IMR-90 (cell line): Measurements from ENCODE around the gene PRKAB1. TPM values are rescaled to one million over a fixed set of nuclear protein-coding genes. Genes with fewer than 3 reads are reported as not detected.

ENCODE experiments used
- ATAC-seq: fragments of 200-7000 bp; cut with Tn5 transposase; 2 replicates; pipeline ENCODE4 v1.9.1; 2020; ENCODE audit warnings: low read depth, mild to moderate bottlenecking, moderate library complexity
- BruUV-seq: library from RNA; stranded (reverse); fragments of 400-500 nt; replicated peaks from 2 replicates; lab custom pipeline; 2021; lab: Mats Ljungman, UMichigan
- CTCF ChIA-PET: fragments of 300-600 bp; formaldehyde crosslinking; extraction: SDS; loops from one replicate; lab custom pipeline; 2021; ENCODE audit warnings: antibody characterized with exemption; lab: Yijun Ruan, JAX
- POLR2A ChIA-PET: fragments of 300-600 bp; sonication (Branson Sonifier 250); formaldehyde crosslinking; loops from one replicate; lab custom pipeline; 2022; ENCODE audit warnings: antibody characterized with exemption; ENCODE audit not compliant: unreplicated experiment; lab: Charles Lee
- DNase-seq: peaks from one replicate; pipeline ENCODE4 v3.0.0; 2013
- H2AFZ ChIP-seq: replicated peaks from 2 replicates; pipeline ENCODE3; 2013; ENCODE audit warnings: low read length, mild to moderate bottlenecking; ENCODE audit not compliant: poor library complexity
- H2AK5ac ChIP-seq: 2 replicates; pipeline ENCODE4 v1.6.1; 2013; ENCODE audit warnings: low read depth, low read length, inconsistent platforms
- H2AK9ac ChIP-seq: replicated peaks from 2 replicates; pipeline ENCODE3; 2013; ENCODE audit warnings: mild to moderate bottlenecking, low read depth, low read length, moderate library complexity; ENCODE audit not compliant: poor library complexity
- H2BK120ac ChIP-seq: 2 replicates; pipeline ENCODE4 v1.6.1; 2013; ENCODE audit warnings: low read depth, low read length, inconsistent platforms
- H2BK15ac ChIP-seq: 3 replicates; pipeline ENCODE4 v1.6.1; 2013; ENCODE audit warnings: low read depth, low read length, inconsistent platforms
- H2BK20ac ChIP-seq: 2 replicates; pipeline ENCODE4 v1.6.1; 2013; ENCODE audit warnings: low read depth, mild to moderate bottlenecking, inconsistent platforms, low read length, moderate library complexity
- H2BK5ac ChIP-seq: 2 replicates; pipeline ENCODE4 v1.6.1; 2013; ENCODE audit warnings: mild to moderate bottlenecking, low read depth, low read length, inconsistent platforms; ENCODE audit not compliant: poor library complexity, severe bottlenecking
- H3K14ac ChIP-seq: replicated peaks from 2 replicates; pipeline ENCODE4 v1.6.1; 2013; ENCODE audit warnings: low read depth, low read length, inconsistent platforms
- H3K18ac ChIP-seq: 2 replicates; pipeline ENCODE4 v1.6.1; 2013; ENCODE audit warnings: low read depth, low read length, control low read depth
- H3K23ac ChIP-seq: 2 replicates; pipeline ENCODE4 v1.6.1; 2013; ENCODE audit warnings: low read depth, low read length, inconsistent platforms
- H3K27ac ChIP-seq: 2 replicates; pipeline ENCODE4 v1.5.1; 2013; ENCODE audit warnings: mild to moderate bottlenecking, control low read depth, low read length; ENCODE audit not compliant: insufficient read depth
- H3K27me3 ChIP-seq: 2 replicates; pipeline ENCODE4 v1.6.1; 2013; ENCODE audit warnings: low read length; ENCODE audit not compliant: control insufficient read depth, insufficient read depth
- H3K36me3 ChIP-seq: 2 replicates; pipeline ENCODE4 v1.6.1; 2013; ENCODE audit warnings: low read length, mixed read lengths; ENCODE audit not compliant: control insufficient read depth, insufficient read depth
- H3K4ac ChIP-seq: 2 replicates; pipeline ENCODE4 v1.6.1; 2013; ENCODE audit warnings: low read depth, low read length, inconsistent platforms
- H3K4me1 ChIP-seq: 2 replicates; pipeline ENCODE4 v1.6.1; 2013; ENCODE audit warnings: low read length, mixed read lengths; ENCODE audit not compliant: control insufficient read depth, insufficient read depth
- H3K4me2 ChIP-seq: 2 replicates; pipeline ENCODE4 v1.6.1; 2013; ENCODE audit warnings: low read depth, mild to moderate bottlenecking, control low read depth, low read length, moderate library complexity
- H3K4me3 ChIP-seq: 2 replicates; pipeline ENCODE4 v1.5.1; 2013; ENCODE audit warnings: low read depth, mild to moderate bottlenecking, control low read depth, low read length, moderate library complexity; ENCODE audit not compliant: insufficient read depth
- H3K56ac ChIP-seq: 2 replicates; pipeline ENCODE4 v1.6.1; 2013; ENCODE audit warnings: low read length, inconsistent platforms; ENCODE audit not compliant: insufficient read depth; ENCODE audit errors: extremely low read depth
- H3K79me1 ChIP-seq, 2 experiments: 2 replicates each; pipeline ENCODE4 v1.6.1; 2013; ENCODE audit warnings: low read length in 2 of 2, inconsistent platforms in 1 of 2, low read depth in 1 of 2
- H3K9ac ChIP-seq: 2 replicates; pipeline ENCODE4 v1.6.1; 2013; ENCODE audit warnings: low read depth, low read length, control low read depth
- H3K9me1 ChIP-seq: 2 replicates; pipeline ENCODE4 v1.6.1; 2013; ENCODE audit warnings: low read length, inconsistent platforms; ENCODE audit not compliant: insufficient read depth
- H3K9me3 ChIP-seq: 2 replicates; pipeline ENCODE4 v1.6.1; 2013; ENCODE audit warnings: low read length; ENCODE audit not compliant: control insufficient read depth, insufficient read depth
- H4K20me1 ChIP-seq: 2 replicates; pipeline ENCODE4 v1.6.1; 2013; ENCODE audit warnings: low read length, inconsistent platforms; ENCODE audit not compliant: insufficient read depth
- H4K5ac ChIP-seq: 2 replicates; pipeline ENCODE4 v1.6.1; 2013; ENCODE audit warnings: mild to moderate bottlenecking, low read depth, low read length, control low read depth
- H4K8ac ChIP-seq, 2 experiments: 2 replicates each; pipeline ENCODE4 v1.6.1; 2013; ENCODE audit warnings: low read depth in 2 of 2, low read length in 2 of 2, control low read depth in 1 of 2, inconsistent platforms in 1 of 2
- H4K91ac ChIP-seq: 2 replicates; pipeline ENCODE4 v1.6.1; 2013; ENCODE audit warnings: low read depth, low read length, inconsistent platforms; ENCODE audit not compliant: insufficient read depth
- RAD21 ChIP-seq: IDR thresholded peaks from 2 replicates; pipeline ENCODE4 v1.6.1; 2012; ENCODE audit warnings: low read length, improper control_type of control experiment
- WGBS, 2 experiments: methylation state at CpG; one replicate each; pipeline versions ENCODE4 v1.1.5 to v1.1.7; 2013; ENCODE audit warnings: missing lambda C conversion rate in 2 of 2; ENCODE audit not compliant: insufficient read length in 1 of 2; ENCODE audit errors: extremely low coverage in 2 of 2; 5-methylcytosine and 5-hydroxymethylcytosine counted together
- dilution Hi-C: fragments of 300-500 bp; cut with HindIII; formaldehyde crosslinking; loops from one replicate; pipeline ENCODE4 v1.14.3; 2018; ENCODE audit warnings: low sequenced_read_pairs; ENCODE audit not compliant: unreplicated experiment
- in situ Hi-C: fragments of 300-500 bp; cut with MboI; formaldehyde crosslinking; loops from 3 replicates; pipeline ENCODE4 v1.14.3; 2019; ENCODE audit warnings: low sequenced_read_pairs, inconsistent platforms, mixed read lengths
- intact Hi-C: fragments of 100-400 bp; cut with micrococcal nuclease; formaldehyde crosslinking; loops from 2 replicates; pipeline ENCODE4 v1.10.0; 2022
- polyA plus RNA-seq, 3 experiments: library from polyadenylated mRNA; depleted of rRNA; stranded (reverse); fragments of >200 nt; gene quantifications; 2 replicates each; pipeline ENCODE4 v1.2.3, GENCODE V29; 2012; ENCODE audit warnings: low replicate concordance in 1 of 3
- total RNA-seq: library from RNA; depleted of rRNA; stranded (reverse); fragments of >200 nt; gene quantifications from 2 replicates; pipeline ENCODE4 v1.2.3, GENCODE V29; 2012

PRKAB1 gene
- total and polyA plus RNA-seq, 2 of the 4 experiments (the other 2 are of a cell fraction) = 9.7 to 19.3 TPM

DNA sequence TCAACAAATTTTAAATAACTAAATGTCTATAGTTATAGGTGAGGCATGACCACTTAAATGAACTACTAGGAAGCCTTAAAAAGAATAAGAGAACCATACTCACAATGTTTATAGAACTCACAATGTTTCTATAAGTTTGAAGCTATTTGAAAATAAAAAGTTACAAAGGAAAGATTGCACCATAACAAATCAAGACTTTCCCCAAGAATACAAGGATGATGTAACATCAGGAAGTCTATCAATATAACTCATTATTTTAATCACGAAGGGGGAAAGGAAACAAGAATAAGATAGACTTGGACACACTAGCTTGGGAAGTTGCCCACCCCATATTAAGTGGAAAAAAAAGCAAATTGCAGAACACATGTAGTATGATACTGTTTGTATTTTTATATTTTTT lies 47.4 kb upstream of the PRKAB1 start:
- Histone ChIP-seq H3K4me3 (no peak overlapping the region), H2BK120ac (no peak overlapping the region), H3K14ac (no peak overlapping the region), H3K56ac (no peak overlapping the region), H2BK15ac (no peak overlapping the region), H2AK5ac (no peak overlapping the region), H3K79me1 (no peaks in the 10 kb centered on the region), H3K27me3 (no peaks in the 10 kb centered on the region), H4K91ac (no peak overlapping the region), H3K23ac (no peak overlapping the region), H4K5ac (no peak overlapping the region), H3K9ac (no peak overlapping the region), H2AK9ac (no peak overlapping the region), H4K8ac (no peak overlapping the region), H3K4me2 (no peak overlapping the region), H4K20me1 (no peaks in the 10 kb centered on the region), H3K18ac (no peak overlapping the region), H2BK5ac (no peak overlapping the region), H3K4ac (no peak overlapping the region), H3K27ac (no peak overlapping the region), H2AFZ (no peak overlapping the region), H3K4me1 (no peaks in the 10 kb centered on the region), H3K9me1 (no peaks in the 10 kb centered on the region), H2BK20ac (no peak overlapping the region), H3K36me3 (no peaks in the 10 kb centered on the region), H3K9me3 (no peaks in the 10 kb centered on the region)
- in situ Hi-C loops = no loop called here
- POLR2A ChIA-PET = no interaction called here
- WGBS, 2 experiments = no CpG with 5 or more reads among the region's 1 CpG
- BruUV-seq = no TSS peak
- dilution Hi-C loops = no loop called here
- DNase-seq (no peak), ATAC-seq (no peak)
- intact Hi-C loops = no loop called here
- TF ChIP-seq RAD21 = no peak
- CTCF ChIA-PET = interaction anchor here (0.6 kb wide), 2 partner anchors 36 to 229 kb away, joined by 3 to 4 read pairs; no protein-coding TSS in a partner anchor
